B cell (primary cell): ENCODE results near the gene STN1. TPM values are rescaled to one million over a fixed set of nuclear protein-coding genes. Genes with fewer than 3 reads are reported as not detected.

Experiments
- ATAC-seq: fragments of 200-7000 bp; cut with Tn5 transposase; one replicate; pipeline ENCODE4 v1.10.0; 2021; ENCODE audit warnings: low read depth, mild to moderate bottlenecking, moderate number of reproducible peaks, moderate library complexity
- CTCF ChIA-PET: fragments of 350-600 bp; sonication (Branson Sonifier 250); formaldehyde crosslinking; loops from one replicate; lab custom pipeline; 2021; ENCODE audit warnings: antibody characterized with exemption, inconsistent platforms; lab: Charles Lee
- POLR2A ChIA-PET: fragments of 350-600 bp; sonication (Branson Sonifier 250); formaldehyde crosslinking; loops from one replicate; lab custom pipeline; 2021; ENCODE audit warnings: antibody characterized with exemption; lab: Charles Lee
- DNase-seq: peaks from one replicate; pipeline ENCODE4 v3.0.0; 2013
- H2AFZ ChIP-seq: 2 replicates; pipeline ENCODE4 v1.6.1; 2012; ENCODE audit warnings: mild to moderate bottlenecking, low read depth, low read length; ENCODE audit not compliant: insufficient read depth, poor library complexity, severe bottlenecking
- H3K27ac ChIP-seq, 2 donors: 1 replicate in 1 of 2; 2 replicates in 1 of 2; pipeline ENCODE4 v1.5.1; 2012 to 2013; ENCODE audit warnings: low read length in 2 of 2, mild to moderate bottlenecking in 2 of 2, moderate library complexity in 1 of 2
- H3K27me3 ChIP-seq, 4 experiments: fragments of 200-600 bp in 1 of 4; sonication (generic) in 1 of 4; replicated peaks in 1 of 4; 1 replicate in 2 of 4; 2 replicates in 2 of 4; pipeline versions ENCODE4 v1.6.1 to v1.7.0; 2013 to 2016; ENCODE audit warnings: low read length in 3 of 4, mild to moderate bottlenecking in 2 of 4, mixed read lengths in 1 of 4, moderate library complexity in 1 of 4; ENCODE audit not compliant: insufficient read depth in 4 of 4, control insufficient read depth in 3 of 4; ENCODE audit errors: control extremely low read depth in 1 of 4
- H3K36me3 ChIP-seq, 2 experiments: replicated peaks in 1 of 2; 1 replicate in 1 of 2; 2 replicates in 1 of 2; pipeline versions ENCODE4 v1.6.1 to v1.7.1; 2013; ENCODE audit warnings: low read length in 1 of 2; ENCODE audit not compliant: insufficient read depth in 2 of 2, control insufficient read depth in 1 of 2; ENCODE audit errors: control extremely low read depth in 1 of 2, extremely low read depth in 1 of 2
- H3K4me1 ChIP-seq, 2 donors: fragments of 200-600 bp in 1 of 2; sonication (generic) in 1 of 2; 1 replicate in 1 of 2; 2 replicates in 1 of 2; pipeline versions ENCODE4 v1.5.1 to v1.6.1; 2013 to 2017; ENCODE audit warnings: low read length in 2 of 2; ENCODE audit not compliant: control insufficient read depth in 2 of 2, insufficient read depth in 2 of 2
- H3K4me2 ChIP-seq: replicated peaks from 2 replicates; pipeline ENCODE3; 2012; ENCODE audit warnings: mild to moderate bottlenecking, low read depth, low read length; ENCODE audit not compliant: poor library complexity, severe bottlenecking
- H3K4me3 ChIP-seq, 5 experiments: fragments of 200-600 bp in 1 of 5; sonication (generic) in 1 of 5; 1 replicate in 3 of 5; 2 replicates in 2 of 5; pipeline versions ENCODE4 v1.5.1 to v1.7.0; 2011 to 2016; ENCODE audit warnings: low read length in 4 of 5, mild to moderate bottlenecking in 4 of 5, low read depth in 2 of 5, control low read depth in 1 of 5, moderate library complexity in 1 of 5; ENCODE audit not compliant: insufficient read depth in 1 of 5; ENCODE audit errors: control extremely low read depth in 1 of 5, extremely low read depth in 1 of 5
- H3K79me2 ChIP-seq: fragments of 200-600 bp; sonication (generic); one replicate; pipeline ENCODE4 v1.6.0; 2016; ENCODE audit warnings: low read length; ENCODE audit not compliant: control insufficient read depth, insufficient read depth
- H3K9ac ChIP-seq: fragments of 200-600 bp; sonication (generic); 2 replicates; pipeline ENCODE4 v1.6.1; 2017; ENCODE audit warnings: mild to moderate bottlenecking, low read length, moderate library complexity
- H3K9me3 ChIP-seq, 3 donors: one replicate each; pipeline versions ENCODE4 v1.6.1 to v1.7.1; 2013; ENCODE audit warnings: low read length in 2 of 3; ENCODE audit not compliant: control insufficient read depth in 2 of 3, insufficient read depth in 1 of 3; ENCODE audit errors: control extremely low read depth in 1 of 3
- H4K20me1 ChIP-seq: 2 replicates; pipeline ENCODE4 v1.6.0; 2012; ENCODE audit warnings: mild to moderate bottlenecking, low read length; ENCODE audit not compliant: insufficient read depth, control insufficient read depth, poor library complexity, severe bottlenecking
- H3K27ac Mint-ChIP-seq: one replicate; pipeline ENCODE4 v1.8.0; 2021; ENCODE audit warnings: mixed read lengths
- H3K27me3 Mint-ChIP-seq: one replicate; pipeline ENCODE4 v1.8.0; 2021; ENCODE audit warnings: mixed read lengths
- H3K4me1 Mint-ChIP-seq: one replicate; pipeline ENCODE4 v1.8.0; 2021; ENCODE audit warnings: mixed read lengths
- H3K4me3 Mint-ChIP-seq: one replicate; pipeline ENCODE4 v1.8.0; 2021; ENCODE audit warnings: mixed read lengths
- H3K9me3 Mint-ChIP-seq: one replicate; pipeline ENCODE4 v1.8.0; 2022; ENCODE audit warnings: mixed read lengths; ENCODE audit not compliant: insufficient read depth
- EZH2 ChIP-seq: IDR thresholded peaks from 2 replicates; pipeline ENCODE4 v1.6.1; 2012; ENCODE audit warnings: borderline replicate concordance, low read depth, mild to moderate bottlenecking, moderate library complexity, low read length; ENCODE audit not compliant: insufficient read depth, poor library complexity, severe bottlenecking
- WGBS: methylation state at CpG from one replicate; pipeline ENCODE4 v1.1.5; 2013; ENCODE audit warnings: missing lambda C conversion rate; ENCODE audit not compliant: insufficient coverage; 5-methylcytosine and 5-hydroxymethylcytosine counted together
- intact Hi-C: fragments of 100-400 bp; cut with micrococcal nuclease; formaldehyde crosslinking; loops from one replicate; pipeline ENCODE4 v1.10.0; 2022
- polyA plus RNA-seq: library from polyadenylated mRNA; depleted of rRNA; stranded (reverse); fragments of >200 nt; gene quantifications from 2 replicates; pipeline ENCODE4 v1.2.3, GENCODE V29; 2012
- total RNA-seq, 2 donors: library from RNA; stranded (reverse); fragments of 120-200 nt in 1 of 2; gene quantifications; 1 replicate in 1 of 2; 2 replicates in 1 of 2; pipeline versions ENCODE4 v1.2.3 to v1.2.4, GENCODE V29; 2013 to 2022
- TF ChIP-seq, protein P1 (sequence below): fragments of 200-600 bp; IDR thresholded peaks from one replicate; pipeline ENCODE4 v1.8.0; 2022; ENCODE audit warnings: antibody characterized with exemption, mild to moderate bottlenecking

STN1 gene
- total and polyA plus RNA-seq, 2 donors (not counting 1 experiment from before 2014, with no cell fraction given) = 16.3 to 24.5 TPM

DNA sequence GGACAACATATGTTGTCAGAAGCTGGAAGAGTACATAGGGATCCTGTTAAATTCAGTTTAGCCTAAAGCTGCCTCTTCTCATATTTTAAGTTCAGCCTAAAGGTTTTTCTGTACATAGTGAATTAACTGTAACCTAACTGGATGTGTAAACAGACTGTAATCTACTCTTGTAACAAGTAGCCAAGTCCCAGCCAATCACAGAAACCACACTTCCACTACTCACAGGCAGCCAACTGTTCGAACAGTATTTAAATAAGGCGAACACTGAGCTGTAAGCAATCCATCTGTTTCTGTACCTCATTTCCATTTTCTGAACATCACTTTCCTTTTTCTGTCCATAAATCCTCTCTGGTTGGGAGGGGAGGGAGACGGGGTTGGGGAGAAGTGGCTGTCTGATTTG is 15.0 kb upstream of the STN1 start:
- Histone ChIP-seq H3K27ac (no peak overlapping the region), H3K9ac (no peak overlapping the region), H3K4me3 (no peak overlapping the region), H3K4me2 (no peak overlapping the region), H3K36me3 (no peaks in the 10 kb centered on the region), H4K20me1 (no peaks in the 10 kb centered on the region), H3K79me2 (no peaks in the 10 kb centered on the region), H2AFZ (no peak overlapping the region), H3K9me3 (no peaks in the 10 kb centered on the region), H3K27me3 (no peaks in the 10 kb centered on the region), H3K4me1 (no peaks in the 10 kb centered on the region)
- intact Hi-C loops = no loop called here
- Mint-ChIP-seq H3K4me3 (no peak overlapping the region), H3K4me1 (no peaks in the 10 kb centered on the region), H3K27me3 (no peaks in the 10 kb centered on the region), H3K27ac (no peak overlapping the region), H3K9me3 (no peaks in the 10 kb centered on the region)
- DNase-seq (no peak), ATAC-seq (no peak)
- ChIA-PET CTCF (no interaction called here), POLR2A (no interaction called here)
- WGBS = no CpG with 5 or more reads among the region's 3 CpGs
- TF ChIP-seq EZH2 = no peak
- TF ChIP-seq, protein P1, sequence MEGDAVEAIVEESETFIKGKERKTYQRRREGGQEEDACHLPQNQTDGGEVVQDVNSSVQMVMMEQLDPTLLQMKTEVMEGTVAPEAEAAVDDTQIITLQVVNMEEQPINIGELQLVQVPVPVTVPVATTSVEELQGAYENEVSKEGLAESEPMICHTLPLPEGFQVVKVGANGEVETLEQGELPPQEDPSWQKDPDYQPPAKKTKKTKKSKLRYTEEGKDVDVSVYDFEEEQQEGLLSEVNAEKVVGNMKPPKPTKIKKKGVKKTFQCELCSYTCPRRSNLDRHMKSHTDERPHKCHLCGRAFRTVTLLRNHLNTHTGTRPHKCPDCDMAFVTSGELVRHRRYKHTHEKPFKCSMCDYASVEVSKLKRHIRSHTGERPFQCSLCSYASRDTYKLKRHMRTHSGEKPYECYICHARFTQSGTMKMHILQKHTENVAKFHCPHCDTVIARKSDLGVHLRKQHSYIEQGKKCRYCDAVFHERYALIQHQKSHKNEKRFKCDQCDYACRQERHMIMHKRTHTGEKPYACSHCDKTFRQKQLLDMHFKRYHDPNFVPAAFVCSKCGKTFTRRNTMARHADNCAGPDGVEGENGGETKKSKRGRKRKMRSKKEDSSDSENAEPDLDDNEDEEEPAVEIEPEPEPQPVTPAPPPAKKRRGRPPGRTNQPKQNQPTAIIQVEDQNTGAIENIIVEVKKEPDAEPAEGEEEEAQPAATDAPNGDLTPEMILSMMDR = no peak

DNA sequence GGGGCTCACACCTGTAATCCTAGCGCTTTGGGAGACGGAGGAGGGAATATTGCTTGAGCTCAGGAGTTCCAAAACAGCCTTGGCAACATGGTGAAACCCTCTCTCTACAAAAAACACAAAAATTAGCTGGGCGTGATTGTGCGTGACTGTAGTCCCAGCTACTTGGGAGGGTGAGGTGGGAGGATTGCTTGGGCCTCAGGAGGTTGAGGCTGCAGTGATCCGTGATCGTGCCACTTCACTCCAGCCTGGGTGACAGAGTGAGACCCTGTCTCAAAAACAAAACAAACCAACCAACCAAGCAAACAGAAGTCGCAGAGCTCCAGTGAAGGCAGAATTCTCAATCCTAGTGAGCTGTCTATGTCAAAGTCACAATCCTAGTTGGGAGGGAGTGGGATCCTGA is 14.3 kb upstream of the STN1 start:
- H3K4me3 ChIP-seq = no peak overlapping the region
- H3K4me2 ChIP-seq = no peak overlapping the region
- H3K79me2 ChIP-seq = no peaks in the 10 kb centered on the region
- ChIA-PET POLR2A (no interaction called here), CTCF (no interaction called here)
- no peaks in the 10 kb centered on the region for H3K27me3 ChIP-seq
- H3K27me3 Mint-ChIP-seq = no peaks in the 10 kb centered on the region
- WGBS = 90% methylated on average over 2 of the region's 7 CpGs
- TF ChIP-seq EZH2 = no peak
- TF ChIP-seq, protein P1 = no peak
- no peak for ATAC-seq
- H3K27ac Mint-ChIP-seq = no peak overlapping the region
- no peaks in the 10 kb centered on the region for H3K4me1 ChIP-seq
- intact Hi-C loops = no loop called here
- no peaks in the 10 kb centered on the region for H3K36me3 ChIP-seq
- no peaks in the 10 kb centered on the region for H4K20me1 ChIP-seq
- H3K27ac ChIP-seq = no peak overlapping the region
- H3K4me1 Mint-ChIP-seq = no peaks in the 10 kb centered on the region
- no peaks in the 10 kb centered on the region for H3K9me3 ChIP-seq
- H3K9ac ChIP-seq = no peak overlapping the region
- no peak overlapping the region for H3K4me3 Mint-ChIP-seq
- DNase-seq = no peak
- H2AFZ ChIP-seq = no peak overlapping the region
- H3K9me3 Mint-ChIP-seq = no peaks in the 10 kb centered on the region
